T-cell (primary cell): ENCODE results near the gene DDAH2. TPM values are rescaled to one million over a fixed set of nuclear protein-coding genes. Genes with fewer than 3 reads are reported as not detected.
A peak's percentile ranks its signal among the peaks of the same experiment; 100 is the strongest.

Source experiments
- ATAC-seq, 4 experiments: fragments of 200-7000 bp in 3 of 4; fragments of 150-1000 bp in 1 of 4; cut with Tn5 transposase; replicated peaks in 1 of 4; 1 replicate in 3 of 4; 2 replicates in 1 of 4; pipeline ENCODE4 v1.10.0; 2021; ENCODE audit warnings: moderate library complexity in 3 of 4, mild to moderate bottlenecking in 2 of 4, moderate number of reproducible peaks in 1 of 4
- CTCF ChIA-PET, 2 donors: fragments of 300-600 bp; sonication (Branson Sonifier 250); formaldehyde crosslinking; loops; one replicate each; lab custom pipeline; 2022; ENCODE audit warnings: antibody characterized with exemption in 2 of 2; lab: Charles Lee
- POLR2A ChIA-PET, 2 donors: fragments of 300-600 bp; sonication (Branson Sonifier 250); formaldehyde crosslinking; loops; one replicate each; lab custom pipeline; 2022; ENCODE audit warnings: antibody characterized with exemption in 2 of 2; lab: Charles Lee
- DNase-seq, 35 experiments: peaks; one replicate each; pipeline versions ENCODE4 v3.0.0 to v3.0.0-alpha.2; 2013 to 2023
- H3K27ac ChIP-seq: one replicate; pipeline ENCODE4 v1.5.1; 2013; ENCODE audit warnings: low read length
- H3K27me3 ChIP-seq, 2 experiments: replicated peaks in 1 of 2; 1 replicate in 1 of 2; 2 replicates in 1 of 2; pipeline versions ENCODE4 v1.6.1 to v1.7.0; 2013; ENCODE audit warnings: low read length in 1 of 2, mixed read lengths in 1 of 2; ENCODE audit not compliant: control insufficient read depth in 2 of 2, insufficient read depth in 2 of 2; ENCODE audit errors: extremely low read depth in 1 of 2
- H3K36me3 ChIP-seq, 2 donors: 1 replicate in 1 of 2; 2 replicates in 1 of 2; pipeline versions ENCODE4 v1.6.1 to v1.7.0; 2013; ENCODE audit warnings: low read length in 1 of 2; ENCODE audit not compliant: control insufficient read depth in 2 of 2, insufficient read depth in 1 of 2; ENCODE audit errors: extremely low read depth in 1 of 2
- H3K4me1 ChIP-seq, 2 experiments: 1 replicate in 1 of 2; 2 replicates in 1 of 2; pipeline versions ENCODE4 v1.6.1 to v1.7.0; 2013; ENCODE audit warnings: low read length in 2 of 2, mixed read lengths in 1 of 2; ENCODE audit not compliant: insufficient read depth in 2 of 2, control insufficient read depth in 1 of 2; ENCODE audit errors: extremely low read depth in 1 of 2
- H3K4me3 ChIP-seq, 2 donors: 1 replicate in 1 of 2; 2 replicates in 1 of 2; pipeline versions ENCODE4 v1.5.1 to v1.7.0; 2013; ENCODE audit warnings: mild to moderate bottlenecking in 2 of 2, low read length in 1 of 2, moderate library complexity in 1 of 2; ENCODE audit not compliant: control insufficient read depth in 1 of 2; ENCODE audit errors: extremely low read depth in 1 of 2
- H3K9me3 ChIP-seq: 2 replicates; pipeline ENCODE4 v1.7.0; 2013
- H3K27ac Mint-ChIP-seq, 2 donors: one replicate each; pipeline ENCODE4 v1.8.0; 2020 to 2021; ENCODE audit warnings: mild to moderate bottlenecking in 2 of 2, mixed read lengths in 2 of 2
- H3K27me3 Mint-ChIP-seq, 2 donors: one replicate each; pipeline ENCODE4 v1.8.0; 2021 to 2022; ENCODE audit warnings: mixed read lengths in 2 of 2
- H3K36me3 Mint-ChIP-seq: one replicate; pipeline ENCODE4 v1.8.0; 2021; ENCODE audit warnings: mixed read lengths
- H3K4me1 Mint-ChIP-seq, 3 donors: one replicate each; pipeline ENCODE4 v1.8.0; 2020 to 2022; ENCODE audit warnings: mixed read lengths in 3 of 3, mild to moderate bottlenecking in 1 of 3
- H3K4me3 Mint-ChIP-seq, 3 donors: one replicate each; pipeline ENCODE4 v1.8.0; 2020 to 2022; ENCODE audit warnings: mild to moderate bottlenecking in 3 of 3, mixed read lengths in 3 of 3, moderate library complexity in 3 of 3
- H3K9me3 Mint-ChIP-seq, 3 donors: one replicate each; pipeline ENCODE4 v1.8.0; 2020 to 2022; ENCODE audit warnings: mixed read lengths in 3 of 3
- WGBS: methylation state at CpG from one replicate; pipeline ENCODE4 v1.1.5; 2013; ENCODE audit warnings: missing lambda C conversion rate; ENCODE audit not compliant: insufficient coverage; 5-methylcytosine and 5-hydroxymethylcytosine counted together
- total RNA-seq, 35 experiments: library from RNA in 6 of 35; stranded (reverse) in 6 of 35; fragments of 120-200 nt in 1 of 35; gene quantifications; one replicate each; pipeline versions ENCODE4 v1.2.1 to v1.2.4 and lab custom pipeline; 2013 to 2026

DDAH2 gene
- total RNA-seq, 5 donors from 2014 or later (not counting 1 experiment from before 2014, with no cell fraction given): 9.0 to 13.2 (median 11.5) TPM

DNA sequence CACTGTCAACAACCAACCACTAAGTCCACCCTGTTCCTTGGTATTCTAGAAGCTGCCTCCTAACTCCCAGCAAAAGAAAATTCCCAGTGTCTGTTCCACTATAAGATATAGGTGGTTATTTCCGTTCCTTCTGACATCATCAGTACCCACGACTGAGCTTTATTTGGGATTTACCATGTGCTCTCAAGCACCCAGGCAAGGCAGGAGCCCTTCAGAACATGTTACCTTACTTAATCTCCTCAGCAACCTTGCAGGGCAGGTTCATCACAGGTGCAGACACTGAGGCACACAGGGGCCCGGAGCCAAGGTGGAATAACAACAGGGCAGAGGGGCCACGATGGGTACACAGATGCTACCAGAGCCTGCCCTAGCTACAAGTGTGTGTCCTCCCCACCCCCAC, 36.7 kb downstream of the DDAH2 start:
- ChIA-PET CTCF (no interaction called here), POLR2A (no interaction called here)
- Mint-ChIP-seq H3K4me1 (peaks cover 2 to 3% (median 2%) of the 10 kb centered on the region in 3 donors), H3K4me3 (no peak overlapping the region), H3K36me3 (peaks cover 47% of the 10 kb centered on the region), H3K27ac (peak overlapping the region in 1 of 2 donors; percentile 64), H3K9me3 (no peaks in the 10 kb centered on the region), H3K27me3 (no peaks in the 10 kb centered on the region)
- ATAC-seq (no peak), DNase-seq (no peak)
- Histone ChIP-seq H3K4me3 (no peak overlapping the region), H3K9me3 (no peaks in the 10 kb centered on the region), H3K36me3 (peaks cover 26 to 85% of the 10 kb centered on the region in 2 donors), H3K27ac (no peak overlapping the region), H3K4me1 (no peaks in the 10 kb centered on the region), H3K27me3 (no peaks in the 10 kb centered on the region)
- WGBS: 100% methylated on average over 2 of the region's 4 CpGs

GRCh38 chr6:31691564-31692108, 37.5 kb downstream of the DDAH2 start:
- H3K36me3 Mint-ChIP-seq: peaks cover 48% of the 10 kb centered on the region
- CTCF ChIA-PET: no interaction called here
- H3K4me3 ChIP-seq: no peak overlapping the region
- H3K27me3 Mint-ChIP-seq: no peaks in the 10 kb centered on the region
- H3K9me3 ChIP-seq: no peaks in the 10 kb centered on the region
- ATAC-seq (no peak), DNase-seq (no peak)
- no peaks in the 10 kb centered on the region for H3K9me3 Mint-ChIP-seq
- no peak overlapping the region for H3K4me3 Mint-ChIP-seq
- H3K4me1 Mint-ChIP-seq: no peaks in the 10 kb centered on the region
- H3K27ac Mint-ChIP-seq: no peak overlapping the region
- WGBS: 100% methylated on average over 7 of the region's 12 CpGs
- H3K27ac ChIP-seq: no peak overlapping the region
- peaks cover 27 to 87% of the 10 kb centered on the region in 2 donors for H3K36me3 ChIP-seq
- H3K27me3 ChIP-seq: no peaks in the 10 kb centered on the region
- H3K4me1 ChIP-seq: no peaks in the 10 kb centered on the region
- POLR2A ChIA-PET: no interaction called here

DNA sequence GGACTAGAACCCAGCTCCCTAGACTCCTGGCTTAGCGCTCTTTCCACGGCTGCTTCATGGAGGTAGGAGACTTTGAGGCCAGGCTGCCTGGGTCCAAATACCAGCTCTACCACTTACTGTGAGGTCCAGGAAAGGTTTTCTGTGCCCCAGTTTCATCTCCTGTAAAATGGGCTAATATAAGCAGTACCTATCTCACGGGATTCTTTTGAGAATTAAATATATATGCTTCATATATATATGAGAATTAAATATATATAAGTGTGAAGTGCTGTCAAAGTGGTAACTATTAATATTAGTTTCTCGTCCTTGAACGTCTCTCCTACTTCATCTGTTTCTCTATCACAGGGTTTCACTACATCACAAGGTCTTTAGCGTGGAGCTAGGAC, 38.0 kb downstream of the DDAH2 start:
- ChIA-PET POLR2A (interaction anchor here (0.5 to 0.6 kb wide), 3 partner anchors 162 to 1185 kb away, joined by 3 to 6 read pairs (median 4); no protein-coding TSS in a partner anchor), CTCF (interaction anchor here (0.5 to 1.0 kb wide), 4 partner anchors 11 to 431 kb away, joined by 3 to 5 read pairs (median 3); no protein-coding TSS in a partner anchor)
- H3K4me3 ChIP-seq: no peak overlapping the region
- no peak for ATAC-seq
- WGBS: 95% methylated on average over 3 of the region's 6 CpGs
- Mint-ChIP-seq H3K27me3 (no peaks in the 10 kb centered on the region), H3K36me3 (peaks cover 54% of the 10 kb centered on the region), H3K4me1 (no peaks in the 10 kb centered on the region), H3K27ac (no peak overlapping the region), H3K4me3 (no peak overlapping the region), H3K9me3 (no peaks in the 10 kb centered on the region)
- no peak for DNase-seq
- no peaks in the 10 kb centered on the region for H3K4me1 ChIP-seq
- peaks cover 25 to 87% of the 10 kb centered on the region in 2 donors for H3K36me3 ChIP-seq
- no peak overlapping the region for H3K27ac ChIP-seq
- H3K9me3 ChIP-seq: no peaks in the 10 kb centered on the region
- H3K27me3 ChIP-seq: no peaks in the 10 kb centered on the region

DNA sequence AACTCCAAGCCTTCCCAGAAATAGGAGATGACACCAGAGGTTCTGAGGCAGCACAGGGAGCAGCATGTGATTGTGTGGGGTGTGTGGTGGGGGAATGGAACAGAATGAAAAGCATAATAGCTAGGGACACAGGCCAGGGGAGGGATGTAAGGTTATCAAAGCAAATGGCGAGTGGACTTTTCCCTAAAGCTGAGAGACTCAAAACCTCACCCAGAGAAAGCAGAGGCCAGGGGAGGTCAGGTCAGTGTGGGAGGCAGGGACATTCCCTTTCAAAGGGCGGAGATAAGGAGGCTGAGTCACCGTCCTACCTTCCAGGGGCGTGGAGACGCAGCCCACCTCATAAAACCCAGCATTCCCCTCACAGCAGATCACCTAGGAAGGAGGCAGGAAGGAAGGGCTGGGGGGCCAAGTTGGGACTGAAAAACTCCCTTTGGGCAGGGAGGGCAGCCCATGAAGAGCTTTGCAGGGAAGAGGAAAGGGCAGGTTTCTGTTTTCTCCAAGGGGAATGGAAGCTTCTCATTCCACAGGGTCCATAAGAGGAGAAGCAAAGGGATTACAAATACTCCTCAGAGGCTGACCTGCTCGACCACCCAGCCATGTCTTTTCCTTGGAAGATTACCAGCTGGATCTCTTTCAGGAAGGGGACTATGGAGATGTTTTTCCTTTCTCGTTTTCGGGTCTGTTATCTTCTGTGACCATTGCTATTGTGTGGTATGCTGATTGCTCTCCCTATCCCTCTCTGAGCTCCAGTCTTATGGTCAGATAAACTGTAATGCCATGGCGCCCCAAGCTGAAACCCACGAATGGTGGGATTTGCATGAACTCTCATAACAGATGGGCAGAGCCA, 38.6 kb downstream of the DDAH2 start:
- no peaks in the 10 kb centered on the region for H3K4me1 Mint-ChIP-seq
- H3K9me3 ChIP-seq: no peaks in the 10 kb centered on the region
- no peak overlapping the region for H3K27ac ChIP-seq
- ChIA-PET POLR2A (interaction anchor here (0.5 to 0.6 kb wide), 4 partner anchors 67 to 1184 kb away, joined by 3 to 6 read pairs (median 4); no protein-coding TSS in a partner anchor), CTCF (interaction anchor here (0.5 to 1.0 kb wide), 5 partner anchors 12 to 432 kb away, joined by 3 to 5 read pairs (median 3); no protein-coding TSS in a partner anchor)
- peak overlapping the region in 1 of 2 donors; percentile 43 for H3K27ac Mint-ChIP-seq
- no peaks in the 10 kb centered on the region for H3K4me1 ChIP-seq
- H3K27me3 ChIP-seq: no peaks in the 10 kb centered on the region
- DNase-seq (no peak), ATAC-seq (no peak)
- H3K36me3 ChIP-seq: peaks cover 25 to 88% of the 10 kb centered on the region in 2 donors
- no peak overlapping the region for H3K4me3 Mint-ChIP-seq
- H3K9me3 Mint-ChIP-seq: no peaks in the 10 kb centered on the region
- 100% methylated on average over 1 of the region's 10 CpGs for WGBS
- H3K27me3 Mint-ChIP-seq: no peaks in the 10 kb centered on the region
- peaks cover 54% of the 10 kb centered on the region for H3K36me3 Mint-ChIP-seq
- H3K4me3 ChIP-seq: no peak overlapping the region

GRCh38 chr6:31689249-31690110, 39.6 kb downstream of the DDAH2 start:
- POLR2A ChIA-PET: interaction anchor here in 1 of 2 donors (0.6 kb wide), 1 partner anchor 66 kb away, joined by 3 read pairs; no protein-coding TSS in a partner anchor
- Histone ChIP-seq H3K9me3 (no peaks in the 10 kb centered on the region), H3K27me3 (no peaks in the 10 kb centered on the region), H3K4me1 (no peaks in the 10 kb centered on the region), H3K36me3 (peaks cover 25 to 80% of the 10 kb centered on the region in 2 donors), H3K27ac (no peak overlapping the region), H3K4me3 (no peak overlapping the region)
- peak in 1 of 4 experiments; percentile 26 for ATAC-seq
- peak in 2 of 35 experiments; percentile 19 to 27 for DNase-seq
- Mint-ChIP-seq H3K27ac (peak overlapping the region in 1 of 2 donors; percentile 43), H3K4me3 (no peak overlapping the region), H3K27me3 (no peaks in the 10 kb centered on the region), H3K4me1 (no peaks in the 10 kb centered on the region), H3K9me3 (no peaks in the 10 kb centered on the region), H3K36me3 (peaks cover 49% of the 10 kb centered on the region)
- CTCF ChIA-PET: no interaction called here
- WGBS: 98% methylated on average over 5 of the region's 11 CpGs
